ENCODE results near the gene ARHGAP30. TPM values are rescaled to one million over a fixed set of nuclear protein-coding genes. Genes with fewer than 3 reads are reported as not detected.

ARHGAP30 gene
- total RNA-seq, 1 donor from 2014 or later: 63.7 TPM

GRCh38 chr1:161094481-161094880 is 24.8 kb upstream of the ARHGAP30 start:
- ATAC-seq: no peak
- peaks cover 34% of the 10 kb centered on the region for H3K4me1 ChIP-seq
- DNase-seq: no peak
- no peaks in the 10 kb centered on the region for H3K27me3 ChIP-seq (ENCODE audit: low read depth)
- intact Hi-C loops (cut with DNase I): no loop called here
- no peaks in the 10 kb centered on the region for H3K9me3 ChIP-seq
- TF ChIP-seq CTCF (IDR thresholded peaks at IDR 0.05): no peak
- H3K36me3 ChIP-seq: peaks cover 2% of the 10 kb centered on the region
- no peak overlapping the region for H3K27ac ChIP-seq
- no peak overlapping the region for H3K4me3 ChIP-seq

- Histone ChIP-seq H3K27me3 (ENCODE audit: low read depth) (no peaks in the 10 kb centered on the region), H3K36me3 (no peaks in the 10 kb centered on the region), H3K4me1 (peaks cover 24% of the 10 kb centered on the region), H3K4me3 (no peak overlapping the region), H3K27ac (no peak overlapping the region), H3K9me3 (no peaks in the 10 kb centered on the region)
- no peak for ATAC-seq
- DNase-seq: no peak
- intact Hi-C loops (cut with DNase I): no loop called here
- TF ChIP-seq CTCF (IDR thresholded peaks at IDR 0.05): no peak
Measured at GRCh38 chr1:161092621-161093028, 22.9 kb upstream of the ARHGAP30 start.

- H3K36me3 ChIP-seq: no peaks in the 10 kb centered on the region
- H3K27ac ChIP-seq: no peak overlapping the region
- intact Hi-C loops (cut with DNase I): no loop called here
- no peak overlapping the region for H3K4me3 ChIP-seq
- ATAC-seq (no peak), DNase-seq (no peak)
- H3K9me3 ChIP-seq: no peaks in the 10 kb centered on the region
- H3K27me3 ChIP-seq (ENCODE audit: low read depth): no peaks in the 10 kb centered on the region
- H3K4me1 ChIP-seq: peaks cover 19% of the 10 kb centered on the region
- no peak for TF ChIP-seq CTCF (IDR thresholded peaks at IDR 0.05)
Measured at GRCh38 chr1:161091796-161092507, 22.3 kb upstream of the ARHGAP30 start.

- no peaks in the 10 kb centered on the region for H3K27me3 ChIP-seq (ENCODE audit: low read depth)
- intact Hi-C loops (cut with DNase I): no loop called here
- H3K9me3 ChIP-seq: no peaks in the 10 kb centered on the region
- no peak overlapping the region for H3K27ac ChIP-seq
- H3K36me3 ChIP-seq: no peaks in the 10 kb centered on the region
- H3K4me3 ChIP-seq: no peak overlapping the region
- DNase-seq (no peak), ATAC-seq (no peak)
- no peak for TF ChIP-seq CTCF (IDR thresholded peaks at IDR 0.05)
- peaks cover 17% of the 10 kb centered on the region for H3K4me1 ChIP-seq
Measured at GRCh38 chr1:161091093-161091492, 21.4 kb upstream of the ARHGAP30 start.

GRCh38 chr1:161090617-161091016 is 20.9 kb upstream of the ARHGAP30 start:
- no peak overlapping the region for H3K27ac ChIP-seq
- H3K4me3 ChIP-seq: no peak overlapping the region

More at GRCh38 chr1:161090617-161091016, 20.9 kb upstream of the ARHGAP30 start:
- no peaks in the 10 kb centered on the region for H3K9me3 ChIP-seq
- TF ChIP-seq CTCF (IDR thresholded peaks at IDR 0.05): no peak
- DNase-seq (no peak), ATAC-seq (no peak)
- H3K36me3 ChIP-seq: no peaks in the 10 kb centered on the region
- peaks cover 16% of the 10 kb centered on the region for H3K4me1 ChIP-seq
- H3K27me3 ChIP-seq (ENCODE audit: low read depth): no peaks in the 10 kb centered on the region
- intact Hi-C loops (cut with DNase I): no loop called here

Data from lower lobe of right lung (tissue), 2 donors.